NCI-H345 (cell line): ENCODE data around the gene DISC1.
"Not testable (repeated sequence)": the region's sequence is repeated elsewhere in the genome, so short reads cannot be mapped to it uniquely, and the experiment has no call there.

ENCODE experiments used
- DNase-seq: peaks from one replicate; lab custom pipeline; 2025; lab: John Stamatoyannopoulos, UW

DISC1 gene

GRCh38 chr1:231731268-231731667, 104.7 kb downstream of the DISC1 start:
- DNase-seq = peak; percentile 21

GRCh38 chr1:231733063-231733462, 106.5 kb downstream of the DISC1 start:
- DNase-seq = no peak

GRCh38 chr1:231733672-231734071, 107.1 kb downstream of the DISC1 start:
- no peak for DNase-seq

- DNase-seq = no peak
Observed at GRCh38 chr1:231734417-231734816, 107.8 kb downstream of the DISC1 start.

- no peak for DNase-seq
Observed at GRCh38 chr1:231735411-231735810, 108.8 kb downstream of the DISC1 start.

GRCh38 chr1:231735941-231736340, 109.4 kb downstream of the DISC1 start:
- DNase-seq = no peak

- DNase-seq = no peak
Observed at GRCh38 chr1:231736464-231736863, 109.9 kb downstream of the DISC1 start.

- DNase-seq = no peak
Observed at GRCh38 chr1:231738554-231738953, 112.0 kb downstream of the DISC1 start.

- DNase-seq = no peak
Observed at GRCh38 chr1:231743966-231744365, 117.4 kb downstream of the DISC1 start.

GRCh38 chr1:231748760-231749415, 122.3 kb downstream of the DISC1 start:
- DNase-seq = peak; percentile 46

- DNase-seq = no peak
Observed at GRCh38 chr1:231750296-231750695, 123.7 kb downstream of the DISC1 start.

GRCh38 chr1:231750818-231751362, 124.3 kb downstream of the DISC1 start:
- no peak for DNase-seq

- DNase-seq = no peak
Observed at GRCh38 chr1:231751415-231751814, 124.8 kb downstream of the DISC1 start.

GRCh38 chr1:231753313-231753712, 126.7 kb downstream of the DISC1 start:
- DNase-seq = no peak

- DNase-seq = no peak
Observed at GRCh38 chr1:231757101-231757404, 130.5 kb downstream of the DISC1 start.

- no peak for DNase-seq
Observed at GRCh38 chr1:231757759-231758158, 131.2 kb downstream of the DISC1 start.

- no peak for DNase-seq
Observed at GRCh38 chr1:231761252-231761651, 134.7 kb downstream of the DISC1 start.

GRCh38 chr1:231761747-231762541, 135.4 kb downstream of the DISC1 start:
- no peak for DNase-seq

GRCh38 chr1:231763456-231763855, 136.9 kb downstream of the DISC1 start:
- no peak for DNase-seq

GRCh38 chr1:231765825-231766224, 139.2 kb downstream of the DISC1 start:
- not testable (repeated sequence) for DNase-seq

- no peak for DNase-seq
Observed at GRCh38 chr1:231767471-231767870, 140.9 kb downstream of the DISC1 start.

- no peak for DNase-seq
Observed at GRCh38 chr1:231768416-231768815, 141.8 kb downstream of the DISC1 start.

- no peak for DNase-seq
Observed at GRCh38 chr1:231770506-231771175, 144.1 kb downstream of the DISC1 start.
